Astrocyte of the spinal cord (primary cell): ENCODE measurements around the gene PKN2.
A peak's percentile ranks its signal among the peaks of the same experiment; 100 is the strongest.
"Not testable (repeated sequence)": the region's sequence is repeated elsewhere in the genome, so short reads cannot be mapped to it uniquely, and the experiment has no call there.

Experiments used
- DNase-seq: peaks from one replicate; pipeline ENCODE4 v3.0.0; 2011; ENCODE audit warnings: low read depth, low spot score
- H3K4me3 ChIP-seq: 2 replicates; pipeline ENCODE4 v1.5.1; 2011; ENCODE audit warnings: low read depth, mild to moderate bottlenecking, low read length, moderate library complexity
- CTCF ChIP-seq: IDR thresholded peaks from 2 replicates; pipeline ENCODE4 v1.5.1; 2012; ENCODE audit warnings: low read depth, mild to moderate bottlenecking, low read length, inconsistent platforms
- in situ Hi-C: cut with HindIII; loops from 2 replicates; pipeline ENCODE4 v1.10.0; 2017; ENCODE audit warnings: low sequenced_read_pairs

The PKN2 gene

GRCh38 chr1:88867743-88868521, 183.9 kb downstream of the PKN2 start:
- no peak overlapping the region for H3K4me3 ChIP-seq
- no peak for TF ChIP-seq CTCF
- DNase-seq, result peak; percentile 89
- in situ Hi-C loops, result no loop called here

- H3K4me3 ChIP-seq, DNase-seq, in situ Hi-C loops: not testable (repeated sequence)
These were observed 185.6 kb downstream of the PKN2 start for GRCh38 chr1:88869644-88870043.

GRCh38 chr1:88873737-88874349, 189.8 kb downstream of the PKN2 start:
- DNase-seq, result no peak
- in situ Hi-C loops, result no loop called here
- TF ChIP-seq CTCF, result no peak
- H3K4me3 ChIP-seq, result no peak overlapping the region

GRCh38 chr1:88875595-88875994, 191.5 kb downstream of the PKN2 start:
- in situ Hi-C loops, result no loop called here
- DNase-seq, result no peak
- H3K4me3 ChIP-seq, result no peak overlapping the region
- no peak for TF ChIP-seq CTCF

GRCh38 chr1:88876573-88877365, 192.7 kb downstream of the PKN2 start:
- TF ChIP-seq CTCF, result no peak
- DNase-seq, result no peak
- in situ Hi-C loops, result no loop called here
- H3K4me3 ChIP-seq, result no peak overlapping the region

GRCh38 chr1:88877382-88877825, 193.3 kb downstream of the PKN2 start:
- no peak overlapping the region for H3K4me3 ChIP-seq
- peak; percentile 29 for TF ChIP-seq CTCF
- in situ Hi-C loops, result no loop called here
- peak; percentile 56 for DNase-seq
